GM21723 (cell line): ENCODE measurements around the gene KLF12.

Source experiments
- ATAC-seq: cut with Tn5 transposase; IDR thresholded peaks from one replicate; pipeline ENCODE4 v1.9.1; 2021; ENCODE audit warnings: mild to moderate bottlenecking, moderate library complexity; ENCODE audit not compliant: unreplicated experiment

The KLF12 gene

DNA sequence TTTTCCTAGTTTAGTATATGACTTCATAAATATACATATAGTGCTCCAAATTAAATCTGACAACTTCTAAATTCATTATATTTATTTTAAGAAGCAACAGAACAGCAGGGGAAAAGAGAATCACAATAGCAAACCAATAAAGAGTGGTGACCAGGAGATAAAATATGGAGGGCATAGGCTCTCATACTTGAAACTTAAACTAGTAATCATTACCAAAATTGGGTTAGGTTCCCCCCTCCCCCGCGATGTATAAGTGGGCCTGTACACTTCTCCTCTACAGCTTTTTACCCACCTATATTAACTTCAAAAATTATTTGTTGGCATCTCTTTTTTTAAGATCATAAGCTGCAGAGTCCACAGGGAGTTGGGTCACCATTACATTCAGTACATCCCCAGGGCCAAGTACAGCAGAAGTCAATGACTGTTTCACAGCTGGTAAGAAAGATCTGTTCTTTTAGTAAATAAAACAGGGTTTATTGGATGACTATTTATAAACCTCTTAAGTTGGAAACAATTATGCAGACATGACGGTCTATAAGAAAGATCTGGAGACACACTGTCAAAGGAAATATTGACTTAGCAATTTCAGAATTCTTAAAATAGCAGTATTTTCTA, 29.4 kb downstream of the KLF12 start:
- ATAC-seq = no peak

DNA sequence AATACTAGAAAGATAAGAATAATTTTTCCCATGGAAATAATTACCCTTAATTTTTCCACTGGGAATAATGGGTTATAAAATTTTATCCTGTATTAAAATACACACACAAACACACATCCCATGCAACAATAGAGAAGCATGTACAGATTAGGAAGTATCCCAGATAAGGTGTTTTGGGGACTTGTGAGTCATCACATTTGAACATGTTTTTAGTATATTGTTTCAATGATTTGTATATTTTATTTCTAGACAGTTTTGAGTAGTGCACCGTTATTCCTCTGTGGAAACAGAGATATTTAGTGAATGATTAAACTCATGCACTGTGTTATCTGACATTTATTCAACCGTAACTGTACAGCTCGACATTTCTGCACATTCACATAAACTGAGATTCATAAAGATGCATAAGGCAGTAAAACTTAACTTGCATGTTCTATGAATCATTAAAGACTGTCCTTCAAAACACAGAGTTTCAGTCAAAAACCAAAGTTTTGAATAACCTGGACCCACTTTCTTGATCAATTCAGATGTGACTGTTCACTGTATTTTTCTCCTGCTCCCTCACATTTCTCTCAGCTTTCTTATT, 30.1 kb downstream of the KLF12 start:
- no peak for ATAC-seq

DNA sequence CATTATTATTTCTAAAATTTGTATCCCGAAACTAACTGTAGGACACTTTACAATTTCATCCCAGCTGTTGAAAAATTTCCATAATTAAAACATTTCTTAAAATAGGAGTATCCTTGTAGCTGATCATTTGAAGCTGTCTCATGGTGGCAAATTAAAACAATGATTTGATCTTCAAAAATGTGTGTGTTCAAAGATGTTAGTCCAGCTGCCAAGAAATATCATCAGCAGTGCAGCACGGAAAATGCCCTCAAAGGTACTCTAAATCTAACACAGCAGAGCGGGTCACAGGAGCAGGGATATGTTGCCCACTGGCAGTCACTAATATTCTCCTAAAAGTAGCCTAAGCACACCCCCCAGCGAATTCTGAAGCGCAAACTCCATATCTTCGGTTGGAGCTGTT, 31.0 kb downstream of the KLF12 start:
- ATAC-seq = no peak

DNA sequence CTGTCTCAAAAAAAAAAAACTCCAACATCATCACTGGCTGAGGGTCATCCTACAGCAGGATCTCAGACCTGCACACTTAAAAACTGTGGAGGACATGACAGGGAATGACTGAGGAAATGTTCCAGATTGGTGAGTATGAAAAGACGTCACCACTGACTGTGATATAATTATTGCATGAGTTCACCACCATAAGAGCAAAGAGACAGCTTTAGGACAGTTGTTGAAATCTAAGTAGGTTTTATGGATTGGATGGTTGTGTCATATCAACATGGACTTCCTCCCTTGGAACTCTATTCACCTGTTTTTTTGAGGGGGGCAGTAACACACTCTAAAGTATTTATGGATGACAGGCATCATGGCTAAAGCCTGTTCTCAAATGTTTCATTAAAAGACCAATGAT, 31.5 kb downstream of the KLF12 start:
- ATAC-seq = no peak

DNA sequence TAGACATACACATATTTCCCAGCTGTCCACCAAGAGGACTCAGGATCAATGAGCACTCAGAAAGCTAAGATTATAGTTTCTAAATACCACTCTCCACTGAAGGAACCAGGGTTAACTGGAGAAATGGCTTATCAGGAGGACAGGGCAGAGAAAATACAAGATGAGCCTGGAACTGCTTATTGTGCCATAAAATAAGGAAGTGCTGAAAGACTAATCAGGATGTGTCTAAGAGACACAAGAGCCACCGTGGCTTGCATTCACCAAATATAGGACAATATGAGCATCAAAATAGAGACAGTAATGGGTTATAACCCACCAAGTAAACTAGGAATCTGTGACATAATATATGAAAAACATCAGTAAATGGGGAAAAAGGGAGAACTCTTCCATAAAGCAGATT, 32.8 kb downstream of the KLF12 start:
- no peak for ATAC-seq

DNA sequence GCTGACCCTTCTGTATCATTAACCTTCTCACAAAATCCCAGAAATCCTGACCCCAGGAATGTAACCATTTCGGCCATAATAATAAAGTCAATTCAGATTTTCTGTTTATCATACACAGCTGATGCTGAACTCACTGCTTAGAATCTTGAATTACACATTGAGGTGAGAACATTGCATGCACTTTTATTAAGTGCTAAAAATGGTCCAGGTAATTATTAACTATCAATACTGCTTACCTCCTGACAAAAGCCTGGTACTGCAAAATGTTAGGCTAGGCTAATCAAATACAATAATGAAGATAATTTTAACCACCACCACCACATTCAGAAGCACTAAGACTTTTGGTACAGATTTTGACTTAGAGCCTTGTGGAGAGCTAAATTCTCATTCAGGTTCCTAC, 36.1 kb downstream of the KLF12 start:
- no peak for ATAC-seq

DNA sequence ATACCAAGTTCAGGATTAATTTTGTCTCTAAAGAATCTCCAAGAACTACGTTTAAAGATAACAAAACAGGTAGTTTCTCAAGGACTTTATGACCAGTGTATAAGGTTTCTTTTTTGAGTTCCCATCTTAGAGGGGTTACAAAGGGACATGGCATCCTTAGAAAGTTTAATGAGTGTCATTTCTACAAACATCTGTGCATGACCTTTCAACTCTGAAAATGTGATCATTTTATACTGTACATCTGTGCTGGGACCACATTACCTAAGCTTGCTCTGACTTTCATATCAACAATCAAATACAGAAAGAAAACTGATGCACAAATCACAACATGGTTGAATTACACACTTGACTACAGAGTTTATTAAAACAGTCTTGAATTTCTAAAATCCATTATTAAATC, 37.1 kb downstream of the KLF12 start:
- no peak for ATAC-seq

DNA sequence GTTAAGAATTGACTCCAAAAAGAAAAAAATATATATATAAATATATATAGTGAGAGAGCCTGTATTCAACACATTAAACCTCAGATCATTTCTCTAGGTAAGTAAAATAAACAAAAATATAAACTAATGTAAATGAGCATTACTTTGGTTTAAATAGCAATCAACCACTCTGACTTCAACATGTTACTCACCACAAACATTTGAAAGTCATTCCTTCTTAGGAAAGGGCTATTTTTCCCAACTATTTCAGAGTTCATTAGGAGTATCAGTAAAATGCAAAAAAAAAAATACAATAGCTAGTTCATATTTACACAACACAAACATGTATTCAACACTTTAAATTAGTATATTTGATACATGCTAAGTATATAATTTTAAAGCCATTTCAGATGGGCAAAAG, 40.5 kb downstream of the KLF12 start:
- no peak for ATAC-seq

DNA sequence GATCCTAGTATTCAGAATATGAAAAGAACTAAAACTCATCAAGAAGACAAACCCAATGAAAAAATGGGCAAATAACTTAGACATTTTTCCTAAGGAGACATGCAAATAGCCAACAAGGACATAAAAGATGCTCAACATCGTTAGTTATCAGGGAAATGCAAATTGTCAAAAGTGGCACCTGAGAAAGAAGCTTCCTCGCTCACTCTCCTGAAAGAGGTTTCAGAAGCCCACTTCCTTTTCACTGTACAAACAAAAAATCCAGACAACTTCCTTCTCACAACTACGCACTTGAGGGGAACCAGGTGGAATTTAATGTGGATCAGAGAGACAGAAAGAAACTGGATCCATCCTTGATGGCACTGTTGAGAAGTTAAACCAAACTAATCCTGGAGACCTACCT, 41.5 kb downstream of the KLF12 start:
- ATAC-seq = no peak

DNA sequence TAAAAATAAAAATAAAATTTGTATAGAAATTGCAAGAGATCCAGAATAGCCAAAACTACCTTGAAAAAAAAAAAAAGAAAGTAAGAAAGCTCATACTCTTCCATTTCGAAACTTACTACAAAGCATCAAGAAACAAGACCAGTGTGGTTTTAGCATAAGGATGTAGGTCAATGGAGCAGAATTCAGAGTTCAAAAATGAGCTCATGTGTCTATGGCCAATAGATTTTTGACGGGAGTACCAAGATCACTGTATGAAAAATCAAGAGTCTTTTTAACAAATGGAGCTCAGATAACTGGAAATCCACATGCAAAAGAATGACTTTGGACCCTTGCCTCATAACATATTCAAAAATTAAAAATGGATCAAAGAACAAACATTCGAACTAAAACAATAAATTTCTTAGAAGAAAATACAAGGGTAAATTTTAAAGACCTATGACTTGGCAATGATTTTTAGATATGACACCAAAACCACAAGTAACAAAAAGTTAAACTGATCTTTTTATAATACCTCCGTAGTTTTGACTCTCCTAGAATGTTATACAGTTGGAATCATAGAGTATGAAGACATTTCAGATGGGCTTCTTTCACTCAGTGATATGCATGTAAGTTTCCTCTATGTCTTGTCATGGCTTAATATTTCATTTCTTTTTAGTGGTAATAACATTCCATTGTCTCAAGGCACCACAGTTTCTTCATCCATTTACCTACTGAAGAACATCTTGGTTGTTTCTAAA, 43.2 kb downstream of the KLF12 start:
- no peak for ATAC-seq

DNA sequence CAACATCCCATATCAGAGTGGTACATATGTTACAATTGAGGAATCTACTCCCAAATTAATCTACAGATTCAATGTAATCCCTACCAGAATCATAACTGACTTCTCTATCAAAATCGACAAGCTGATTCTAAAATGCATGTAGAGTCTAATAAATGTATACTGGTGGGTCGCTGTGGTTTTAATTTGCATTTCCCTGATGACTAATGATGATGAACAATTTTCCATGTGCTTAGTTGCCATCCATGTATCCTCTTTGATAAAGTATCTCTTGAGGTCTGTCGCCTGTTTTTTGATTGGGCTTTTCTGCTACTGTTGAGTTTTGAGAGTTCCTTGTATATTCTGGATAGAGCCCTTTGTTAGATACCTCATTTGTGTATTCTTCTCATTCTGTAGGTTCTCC, 43.8 kb downstream of the KLF12 start:
- no peak for ATAC-seq

DNA sequence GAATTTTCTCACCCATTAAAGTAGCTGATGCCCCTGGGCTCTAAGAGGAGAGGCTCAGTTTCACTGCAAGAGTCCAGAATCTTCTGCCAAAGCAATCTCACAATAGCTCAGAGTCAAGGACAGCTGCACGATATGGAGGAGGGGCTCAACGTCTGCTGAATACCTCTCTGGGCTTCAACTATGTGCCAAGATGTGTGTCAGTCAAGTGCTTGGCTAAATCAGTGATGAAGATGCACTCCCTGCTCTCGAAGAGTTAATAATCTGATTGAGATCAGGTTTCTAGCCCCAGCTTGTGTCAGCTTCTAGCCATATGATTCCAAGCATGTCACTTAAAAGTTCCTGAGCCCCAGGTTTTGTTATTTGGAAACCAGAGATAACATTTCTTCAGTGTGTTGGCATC, 46.8 kb downstream of the KLF12 start:
- no peak for ATAC-seq
